Measurements from ENCODE around the gene EHMT1. TPM values are rescaled to one million over a fixed set of nuclear protein-coding genes. Genes with fewer than 3 reads are reported as not detected.
A peak's percentile ranks its signal among the peaks of the same experiment; 100 is the strongest.

EHMT1 gene
- total RNA-seq, 2 experiments from 2014 or later = 145 to 295 TPM

DNA sequence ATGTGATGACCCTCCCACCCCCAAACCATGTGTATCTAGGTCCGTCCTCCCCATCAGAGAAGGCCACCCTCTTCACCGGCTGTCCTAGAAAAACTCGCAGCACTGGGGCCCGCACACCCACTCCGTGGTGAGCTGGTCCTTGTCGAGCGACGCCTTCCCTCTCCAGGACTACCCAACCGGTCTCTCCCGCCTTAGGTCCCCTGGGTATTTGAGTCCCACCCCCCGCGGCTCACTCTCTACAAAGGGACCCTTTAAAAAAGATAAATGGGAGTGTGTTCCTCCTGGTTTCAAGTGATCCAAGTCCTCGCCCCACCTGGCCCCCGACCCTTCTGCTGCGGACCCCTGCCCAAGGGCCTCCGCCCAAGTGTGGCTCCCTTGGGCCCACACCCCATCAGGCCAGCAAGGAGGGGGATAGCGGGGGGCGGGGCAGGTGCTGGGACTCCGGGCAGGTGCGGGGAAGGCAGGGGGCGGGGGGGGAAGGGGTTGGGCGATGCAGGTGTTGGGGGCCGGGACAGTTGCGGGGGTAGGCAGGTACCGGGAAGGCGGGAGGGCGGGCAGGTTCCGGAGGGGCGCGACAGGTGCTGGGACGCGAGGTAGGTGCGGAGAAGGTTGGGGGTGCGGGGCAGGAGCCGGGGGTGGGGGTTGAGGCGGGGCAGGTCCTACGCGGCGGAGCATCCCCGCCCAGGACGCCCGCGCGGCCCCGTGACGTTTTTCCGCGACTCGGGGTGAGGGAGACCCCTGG lies 14.3 kb upstream of the EHMT1 start:
- H3K4me3 ChIP-seq (ENCODE audit: low read depth, low read length, poor library complexity, severe bottlenecking) = peak overlapping the region; percentile 59
- H3K27ac ChIP-seq (ENCODE audit: low read depth, low read length, poor library complexity, severe bottlenecking) = no peak overlapping the region
- peaks cover 32% of the 10 kb centered on the region for H3K4me1 ChIP-seq (ENCODE audit: insufficient read depth, low read length, poor library complexity, severe bottlenecking)
- BruUV-seq (replicated peaks) = no TSS peak
- H3K4me2 ChIP-seq (ENCODE audit: low read length) = peak overlapping the region; percentile 62
- H3K9me3 ChIP-seq (ENCODE audit: low read length) = no peaks in the 10 kb centered on the region
- no peaks in the 10 kb centered on the region for H3K9me2 ChIP-seq (ENCODE audit: insufficient read depth, low read length)
- TF ChIP-seq CTCF (conservative IDR thresholded peaks at IDR 0.05; ENCODE audit: low read length) (no peak), EZH2phosphoT487 (IDR thresholded peaks at IDR 0.05; ENCODE audit: borderline replicate concordance, low read depth, low read length) (no peak)
- H3K79me2 ChIP-seq (ENCODE audit: insufficient read depth, low read depth, low read length) = no peaks in the 10 kb centered on the region
- H4K20me1 ChIP-seq (ENCODE audit: insufficient read depth, low read length) = no peaks in the 10 kb centered on the region
- DNase-seq (ENCODE audit: low spot score) = no peak
- no peak overlapping the region for H2AFZ ChIP-seq (ENCODE audit: low read length)
- intact Hi-C loops (cut with micrococcal nuclease; ENCODE audit: unreplicated experiment) = loop anchor here (1.0 to 2.0 kb wide), 2 partner anchors 14 to 54 kb away; partner anchors contain the start of genes MRPL41, PNPLA7 and ZMYND19
- ChIA-PET POLR2A (interaction anchor here (0.6 to 0.8 kb wide), 2 partner anchors 14 to 21 kb away, joined by 3 to 4 read pairs; partner anchors contain the start of gene ZMYND19), CTCF (ENCODE audit: unreplicated experiment) (no interaction called here)
- no peaks in the 10 kb centered on the region for H3K36me3 ChIP-seq (ENCODE audit: insufficient read depth, low read length)

DNA sequence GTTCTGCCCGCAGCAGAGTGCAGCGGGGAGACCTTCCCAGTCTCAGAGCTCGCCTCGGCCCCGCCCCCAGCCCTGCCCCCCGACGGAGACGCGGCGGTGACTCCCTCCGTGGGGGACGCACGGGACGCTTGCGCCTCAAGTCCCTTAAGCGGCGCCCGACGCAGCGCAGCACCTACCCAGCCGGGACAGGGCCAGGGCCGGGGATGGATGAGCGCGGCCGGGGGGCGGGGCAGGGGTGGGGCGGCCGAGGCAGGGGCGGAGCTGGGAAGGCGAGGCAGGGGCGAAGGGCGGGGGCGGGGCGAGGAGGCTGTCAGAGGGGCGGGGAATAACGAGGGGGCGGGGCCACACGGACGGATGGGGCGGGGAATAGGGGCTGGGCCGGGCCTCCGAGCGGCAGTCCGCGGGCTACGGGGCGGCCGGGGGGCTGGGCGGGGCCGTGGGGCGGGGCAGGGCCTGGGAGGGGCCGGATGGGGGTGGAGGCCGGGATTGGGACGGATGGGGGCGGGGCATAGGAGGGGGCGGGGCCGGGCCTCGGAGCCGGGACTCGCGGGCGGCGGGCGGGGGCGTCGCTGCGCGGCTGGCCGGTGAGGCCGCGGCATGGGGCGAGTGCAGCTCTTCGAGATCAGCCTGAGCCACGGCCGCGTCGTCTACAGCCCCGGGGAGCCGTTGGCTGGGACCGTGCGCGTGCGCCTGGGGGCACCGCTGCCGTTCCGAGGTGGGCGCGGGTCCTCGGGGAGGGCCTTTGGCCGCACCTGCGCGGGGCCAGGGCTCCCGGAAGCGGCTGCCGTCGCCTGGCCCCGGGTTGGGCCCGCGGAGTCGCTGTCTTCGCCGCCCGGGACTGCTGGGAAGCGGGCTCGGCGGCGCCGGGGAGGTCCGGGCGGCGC lies 13.4 kb upstream of the EHMT1 start, which contains the start of gene ARRDC1:
Gene ARRDC1, plus strand, starts transcription at position 566 of the 884 bp plus-strand sequence. Its CDS starts 32 bp downstream, at position 598.
- Histone ChIP-seq H4K20me1 (ENCODE audit: insufficient read depth, low read length) (no peaks in the 10 kb centered on the region), H3K4me3 (ENCODE audit: low read depth, low read length, poor library complexity, severe bottlenecking) (peak within 1 kb of the TSS; percentile 89), H3K36me3 (ENCODE audit: insufficient read depth, low read length) (no peaks in the 10 kb centered on the region), H3K27ac (ENCODE audit: low read depth, low read length, poor library complexity, severe bottlenecking) (peak within 1 kb of the TSS; percentile 35), H3K79me2 (ENCODE audit: insufficient read depth, low read depth, low read length) (no peaks in the 10 kb centered on the region), H3K4me2 (ENCODE audit: low read length) (peak within 1 kb of the TSS; percentile 74), H3K4me1 (ENCODE audit: insufficient read depth, low read length, poor library complexity, severe bottlenecking) (peaks cover 32% of the 10 kb centered on the region), H3K9me3 (ENCODE audit: low read length) (no peaks in the 10 kb centered on the region), H2AFZ (ENCODE audit: low read length) (0 out of 2 replicates have a peak within 1 kb of the TSS, but pooled peaks have one; percentile 53), H3K9me2 (ENCODE audit: insufficient read depth, low read length) (no peaks in the 10 kb centered on the region)
- intact Hi-C loops (cut with micrococcal nuclease; ENCODE audit: unreplicated experiment) = loop anchor here (1.0 to 2.0 kb wide), 2 partner anchors 15 to 55 kb away; partner anchors contain the start of genes MRPL41, PNPLA7 and ZMYND19
- DNase-seq (ENCODE audit: low spot score) = peak; percentile 95
- BruUV-seq (replicated peaks) = no TSS peak
- TF ChIP-seq CTCF (conservative IDR thresholded peaks at IDR 0.05; ENCODE audit: low read length) = no peak
- TF ChIP-seq EZH2phosphoT487 (IDR thresholded peaks at IDR 0.05; ENCODE audit: borderline replicate concordance, low read depth, low read length) = no peak
- CTCF ChIA-PET (ENCODE audit: unreplicated experiment) = interaction anchor here (0.6 kb wide), 2 partner anchors 17 to 21 kb away, joined by 3 read pairs; no protein-coding TSS in a partner anchor
- POLR2A ChIA-PET = interaction anchor here (0.6 to 0.8 kb wide), 3 partner anchors 14 to 22 kb away, joined by 3 to 4 read pairs (median 3); partner anchors contain the start of gene ZMYND19
